Hematopoietic multipotent progenitor cell treated with erythropoietin and hydrocortisone succinate and interleukin-3 and kit ligand, for 8 days (in vitro differentiated cells): Measurements from ENCODE around the gene FTCDNL1.

ENCODE experiments used
- DNase-seq: peaks from one replicate; pipeline ENCODE4 v3.0.0-alpha.2; 2015

FTCDNL1 gene

GRCh38 chr2:199850718-199851500 lies at the start of gene FTCDNL1:
TSS of gene FTCDNL1 (minus strand) at chr2:199851192. CDS start at chr2:199848962, 2,230 bp downstream.
- peak; percentile 81 for DNase-seq

DNA sequence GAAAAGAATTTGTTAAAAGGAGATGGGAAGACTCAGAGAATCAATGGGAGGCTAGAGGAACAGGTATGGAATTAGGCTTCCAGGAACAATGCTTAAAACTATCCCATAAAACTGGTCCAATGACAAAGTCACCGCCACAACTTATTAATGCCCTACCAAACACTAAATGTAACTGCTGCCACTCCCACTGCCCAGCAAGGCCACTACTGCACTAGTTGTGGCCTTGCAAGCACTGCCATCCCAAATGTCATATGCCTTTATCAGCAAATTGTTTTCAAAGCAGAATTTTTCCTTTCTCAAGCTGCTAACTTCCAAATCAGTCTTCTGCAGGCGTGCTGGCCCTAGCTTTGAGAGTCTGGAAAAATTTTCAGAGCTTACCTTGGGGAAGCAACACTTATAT lies 45.6 kb upstream of the FTCDNL1 start:
- no peak for DNase-seq

- DNase-seq = no peak
Measured at GRCh38 chr2:199895406-199895805, 44.4 kb upstream of the FTCDNL1 start.

GRCh38 chr2:199883474-199884212 lies 32.7 kb upstream of the FTCDNL1 start:
- no peak for DNase-seq

GRCh38 chr2:199882667-199883066 lies 31.7 kb upstream of the FTCDNL1 start:
- no peak for DNase-seq

GRCh38 chr2:199875400-199875799 lies 24.4 kb upstream of the FTCDNL1 start:
- no peak for DNase-seq

- DNase-seq = no peak
Measured at GRCh38 chr2:199874209-199874608, 23.2 kb upstream of the FTCDNL1 start.

DNA sequence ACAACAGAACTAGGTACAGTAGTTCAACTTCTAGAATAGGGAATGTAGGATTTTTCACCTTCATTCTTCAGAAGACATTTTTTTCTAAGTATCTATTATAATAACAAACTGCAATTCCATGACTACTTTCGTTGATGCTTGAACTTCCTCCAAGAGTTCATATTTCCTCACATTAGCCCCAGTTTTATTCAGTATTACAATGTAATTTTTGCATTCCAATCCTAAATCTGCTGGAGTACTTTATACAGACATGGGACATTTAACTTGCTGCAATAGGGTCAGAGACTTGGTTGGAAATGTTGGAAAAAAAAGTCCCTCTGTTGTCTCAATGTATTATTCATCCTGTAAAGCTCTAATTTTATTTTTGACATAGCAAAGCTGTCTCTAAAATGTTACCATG lies 19.6 kb upstream of the FTCDNL1 start:
- DNase-seq = no peak

DNA sequence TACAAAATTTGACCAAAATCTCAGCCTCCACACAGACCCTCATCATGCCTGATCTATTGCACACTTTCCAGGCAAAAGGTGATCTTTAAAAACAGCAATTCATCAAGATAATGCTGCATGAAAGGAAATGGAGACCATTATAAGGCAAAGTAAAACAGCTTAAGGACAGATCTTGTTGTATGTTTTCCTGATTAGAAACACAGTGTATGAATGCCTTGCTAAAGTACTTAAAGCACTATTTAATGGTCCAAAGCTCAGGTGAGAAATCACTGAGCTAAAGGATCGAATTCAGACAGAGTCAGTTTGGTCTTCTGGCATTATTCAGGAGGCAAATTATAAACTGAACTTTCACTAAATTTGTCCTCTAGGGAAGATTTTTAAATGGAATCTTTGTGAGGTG lies 18.7 kb upstream of the FTCDNL1 start:
- no peak for DNase-seq

DNA sequence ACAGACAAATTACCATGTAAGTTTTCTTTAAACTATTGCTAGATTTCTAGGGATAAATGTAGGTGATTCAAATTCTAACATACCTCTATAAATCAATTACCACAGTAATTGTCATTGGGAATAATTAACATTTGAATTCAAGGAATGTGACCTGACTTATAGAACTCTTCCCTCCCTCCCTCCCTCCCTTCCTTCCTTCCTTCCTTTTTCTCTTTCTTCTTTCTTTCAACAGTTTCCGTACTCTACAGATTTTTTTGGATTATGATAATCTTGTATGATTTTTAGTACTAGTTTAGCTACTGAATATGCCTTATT lies 18.2 kb upstream of the FTCDNL1 start:
- DNase-seq = no peak

- no peak for DNase-seq
Measured at GRCh38 chr2:199868431-199869226, 17.6 kb upstream of the FTCDNL1 start.

GRCh38 chr2:199865905-199866304 lies 14.9 kb upstream of the FTCDNL1 start:
- no peak for DNase-seq

DNA sequence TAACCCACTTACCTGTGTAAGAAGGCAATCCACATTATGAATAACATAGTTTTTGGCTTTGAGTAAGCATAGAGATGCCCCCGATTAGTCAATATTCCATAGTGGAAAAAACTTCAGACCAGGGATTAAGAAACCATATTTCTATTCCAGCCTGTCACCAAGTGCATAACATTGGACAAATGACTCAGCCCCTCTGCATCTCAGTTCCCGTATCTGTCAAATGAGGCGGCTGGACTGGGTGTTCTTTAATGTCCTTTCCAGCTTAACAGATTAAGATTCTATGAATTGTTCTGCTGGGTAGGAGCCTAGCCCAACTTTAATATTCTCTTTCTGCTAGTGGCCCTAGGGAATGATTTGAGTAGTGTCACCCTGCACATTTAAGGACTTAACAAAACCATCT lies 11.8 kb upstream of the FTCDNL1 start:
- no peak for DNase-seq

DNA sequence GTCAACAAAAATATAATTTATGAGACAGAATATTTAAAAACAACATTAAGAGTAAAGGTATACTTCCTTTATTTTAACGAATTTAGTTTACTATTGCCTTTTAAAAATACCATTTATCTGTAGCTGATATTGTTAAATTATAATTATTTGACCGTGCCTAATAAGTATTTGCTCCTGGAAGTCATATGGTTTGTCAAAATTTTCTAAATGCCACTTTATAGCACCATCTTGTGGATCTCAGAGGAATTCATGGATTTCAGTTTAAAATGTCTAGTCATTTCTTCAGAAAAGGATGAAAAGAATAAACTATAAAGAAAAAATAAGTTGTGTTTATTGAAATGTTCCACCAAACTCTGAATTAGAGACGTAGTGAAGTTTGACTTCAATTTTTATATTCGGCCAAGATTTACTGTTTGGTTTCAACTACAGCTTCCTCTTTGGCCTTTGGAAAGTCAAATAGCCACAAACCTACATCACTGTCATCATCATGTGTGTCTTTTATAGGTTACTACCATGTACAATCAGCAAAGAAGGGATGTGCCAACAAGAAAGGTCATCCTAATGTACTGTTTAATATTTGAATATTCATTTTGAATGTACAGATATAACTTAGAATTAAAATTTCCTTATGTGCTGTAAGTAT lies 10.3 kb upstream of the FTCDNL1 start:
- peak; percentile 38 for DNase-seq

DNA sequence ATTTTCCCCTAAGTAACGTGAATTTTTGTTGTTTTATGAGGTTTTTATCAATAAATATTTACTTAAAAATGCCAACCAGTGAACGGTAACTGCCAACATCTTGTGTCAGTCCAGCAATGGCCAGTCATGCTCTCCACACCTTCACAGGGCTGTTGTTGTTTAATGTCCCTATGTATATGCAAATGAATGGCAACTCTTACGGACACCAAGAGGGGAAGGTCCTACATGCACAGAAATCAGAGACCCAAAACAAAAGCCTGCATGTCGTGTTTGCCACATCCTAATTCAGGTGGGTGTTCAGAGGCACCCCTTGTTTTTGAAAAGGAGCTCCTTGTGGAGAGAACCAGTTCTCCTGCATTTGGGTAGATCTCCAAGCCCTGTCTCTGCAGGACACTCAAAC lies 4.8 kb upstream of the FTCDNL1 start:
- DNase-seq = no peak

DNA sequence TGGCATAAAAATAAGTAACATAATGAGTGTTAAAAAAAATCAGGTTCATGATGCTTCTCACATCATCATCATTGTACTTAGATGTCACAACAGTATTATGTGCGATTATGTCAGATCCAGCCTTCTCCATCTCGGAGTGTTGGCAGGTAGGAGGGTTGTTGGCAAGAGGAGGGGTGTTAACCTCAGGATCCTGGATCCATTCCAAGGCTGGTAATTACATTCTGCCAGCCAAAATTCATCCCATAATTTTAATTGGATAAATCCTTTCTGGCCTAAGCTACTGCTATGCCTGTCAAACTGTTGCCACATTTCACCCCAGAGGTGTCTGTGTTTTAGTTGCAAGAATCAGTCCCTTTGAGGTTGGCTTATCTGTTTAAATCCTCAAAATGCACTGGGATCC lies 891 bp upstream of the FTCDNL1 start:
- no peak for DNase-seq

- DNase-seq = no peak
Measured at GRCh38 chr2:199851501-199851810, 464 bp upstream of the FTCDNL1 start.

GRCh38 chr2:199850218-199850717 lies 724 bp downstream of the FTCDNL1 start:
- DNase-seq = no peak

- DNase-seq = no peak
Measured at GRCh38 chr2:199848389-199849130, 2.4 kb downstream of the FTCDNL1 start.

DNA sequence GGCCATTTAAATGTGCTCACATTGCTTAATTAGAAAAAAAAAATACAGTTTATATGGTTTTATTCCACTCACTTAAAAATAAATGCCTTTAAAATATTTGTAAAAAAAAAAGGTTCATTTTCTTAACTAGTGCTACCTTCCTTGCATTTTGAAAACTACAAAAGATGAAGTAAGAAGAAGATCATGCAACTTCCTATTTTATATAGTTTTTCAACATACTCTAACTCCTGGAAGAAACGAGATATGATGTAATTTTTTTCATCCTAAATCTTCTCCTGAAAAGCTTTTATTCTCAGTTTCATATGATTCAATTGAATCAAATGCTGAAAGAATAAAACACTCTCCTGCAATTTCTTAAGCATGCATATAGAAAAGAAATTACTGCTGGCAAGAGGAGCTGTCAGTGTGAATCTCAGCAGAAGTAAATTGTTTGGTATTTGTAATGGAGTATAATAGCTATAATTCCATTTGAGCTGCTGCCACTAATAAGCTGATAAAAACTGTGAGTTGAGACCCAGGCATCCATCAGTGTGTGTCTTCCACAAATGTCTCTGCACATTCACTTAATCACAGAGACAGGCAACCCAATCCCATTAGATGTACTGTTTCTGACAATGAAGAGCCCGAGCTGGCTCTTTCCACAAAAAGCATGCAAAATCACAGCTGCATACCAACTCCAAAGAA lies 3.7 kb downstream of the FTCDNL1 start:
- no peak for DNase-seq

DNA sequence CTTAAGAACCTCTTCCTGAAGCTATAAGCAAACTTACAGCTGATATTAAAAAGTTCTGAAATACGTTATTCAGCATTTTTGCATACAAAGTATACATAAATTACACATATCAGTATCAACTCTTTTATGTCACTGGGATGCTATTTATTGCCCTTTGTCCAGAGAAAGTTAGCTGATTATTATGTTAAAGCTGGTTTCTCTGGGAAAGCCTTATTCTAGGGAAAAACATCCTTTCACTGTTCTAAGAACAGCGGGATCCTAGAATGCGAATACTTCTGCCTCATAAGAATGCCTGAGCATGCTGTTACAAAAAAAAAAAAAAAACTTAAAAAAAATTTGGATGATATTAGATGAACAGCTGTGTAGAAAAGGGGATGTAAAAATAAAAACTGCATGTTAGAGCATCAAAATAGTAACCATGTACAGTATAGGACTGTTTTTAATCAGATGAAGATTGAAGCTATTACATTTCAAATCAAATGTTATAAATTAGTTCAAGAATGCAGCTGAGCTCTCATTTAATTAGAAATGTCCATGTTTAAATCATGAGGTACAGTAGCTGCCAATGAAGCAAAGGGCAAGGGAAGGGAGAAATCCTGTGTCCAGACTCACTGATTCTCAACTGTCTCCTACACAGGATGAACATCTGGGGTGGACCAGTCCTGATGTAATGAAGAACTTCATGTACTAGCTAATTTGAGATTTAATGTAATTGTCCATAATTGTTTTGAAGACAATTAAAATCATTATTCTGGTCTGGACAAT lies 8.2 kb downstream of the FTCDNL1 start:
- DNase-seq = no peak
